Right renal pelvis (tissue), 4 donors: ENCODE results near the gene LIMK2. TPM values are rescaled to one million over a fixed set of nuclear protein-coding genes. Genes with fewer than 3 reads are reported as not detected.
"Not testable (repeated sequence)": the region's sequence is repeated elsewhere in the genome, so short reads cannot be mapped to it uniquely, and the experiment has no call there.

Experiments
- DNase-seq, 4 donors: peaks; one replicate each; pipeline ENCODE4 v3.0.0-alpha.2; 2013; ENCODE audit warnings: low read depth in 4 of 4, low spot score in 3 of 4, missing footprints in 1 of 4
- polyA plus RNA-seq, 4 donors: library from polyadenylated mRNA; unstranded; fragments of 120-200 nt; gene quantifications; one replicate each; pipeline ENCODE4 v1.2.1, GENCODE V29; 2013; ENCODE audit not compliant: insufficient read length in 4 of 4

Gene LIMK2
- polyA plus RNA-seq, 4 donors, result 52.5 to 57.4 (median 53.0) TPM

GRCh38 chr22:31241200-31241599 lies 29.1 kb downstream of the LIMK2 start:
- DNase-seq, result no peak

DNA sequence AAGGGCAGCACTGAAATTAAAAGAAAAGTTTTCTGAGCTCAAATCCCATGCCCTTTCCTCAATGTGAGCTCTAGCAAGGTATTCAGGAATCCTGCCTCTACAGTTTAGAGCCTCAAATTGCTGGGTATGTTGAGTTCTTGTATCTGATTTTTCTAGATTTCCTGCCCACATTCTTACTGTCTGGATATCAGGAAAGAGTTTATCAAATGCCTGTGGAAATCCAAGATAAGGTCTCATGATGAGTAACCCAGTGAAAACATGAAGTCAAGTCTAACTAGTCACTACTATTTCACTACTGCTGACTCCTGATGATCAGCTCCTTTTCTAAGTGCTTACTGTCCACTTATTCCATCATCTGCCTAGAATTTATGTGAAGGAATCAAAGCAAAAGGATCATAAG lies 29.8 kb downstream of the LIMK2 start:
- DNase-seq, result no peak

- DNase-seq, result no peak
These were observed 31.4 kb downstream of the LIMK2 start for GRCh38 chr22:31243339-31244045.

GRCh38 chr22:31244046-31244942 lies 32.2 kb downstream of the LIMK2 start:
- no peak for DNase-seq

DNA sequence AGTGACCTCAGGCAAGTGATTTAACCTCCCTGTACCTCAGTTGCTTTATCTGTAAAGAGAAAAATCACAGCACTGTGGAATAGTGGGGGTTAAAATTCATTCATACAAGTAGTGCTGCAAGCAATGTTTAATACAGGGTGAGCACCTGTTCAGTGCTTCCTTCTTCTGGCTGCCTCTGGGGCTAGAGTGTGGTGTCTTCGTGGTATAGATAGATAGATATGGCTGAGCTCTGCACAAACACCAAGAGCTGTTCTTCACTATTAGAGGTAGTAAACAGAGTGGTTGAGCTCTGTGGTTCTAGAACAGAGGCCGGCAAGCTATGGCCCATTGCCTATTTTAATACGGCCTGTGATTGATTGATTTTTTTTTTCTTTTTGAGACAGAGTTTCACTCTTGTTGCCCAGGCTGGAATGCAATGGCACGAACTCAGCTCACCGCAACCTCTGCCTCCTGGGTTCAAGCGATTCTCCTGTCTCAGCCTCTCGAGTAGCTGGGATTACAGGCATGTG lies 32.9 kb downstream of the LIMK2 start:
- DNase-seq, result no peak

DNA sequence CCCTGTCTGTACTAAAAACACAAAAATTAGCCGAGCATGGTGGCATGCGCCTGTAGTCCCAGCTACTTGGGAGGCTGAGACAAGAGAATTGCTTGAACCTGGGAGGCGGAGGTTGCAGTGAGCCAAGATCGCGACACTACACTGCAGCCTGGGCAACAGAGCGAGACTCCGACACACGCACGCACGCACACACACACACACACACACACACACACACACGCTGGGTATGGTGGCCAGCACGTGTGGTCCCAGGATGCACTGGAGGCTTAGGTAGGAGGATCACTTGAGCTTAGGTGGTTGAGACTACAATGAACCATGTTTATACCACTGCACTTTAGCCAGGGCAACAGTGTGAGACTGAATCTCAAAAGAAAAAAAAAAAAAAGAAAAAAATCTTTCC lies 33.9 kb downstream of the LIMK2 start:
- DNase-seq, result not testable (repeated sequence)

DNA sequence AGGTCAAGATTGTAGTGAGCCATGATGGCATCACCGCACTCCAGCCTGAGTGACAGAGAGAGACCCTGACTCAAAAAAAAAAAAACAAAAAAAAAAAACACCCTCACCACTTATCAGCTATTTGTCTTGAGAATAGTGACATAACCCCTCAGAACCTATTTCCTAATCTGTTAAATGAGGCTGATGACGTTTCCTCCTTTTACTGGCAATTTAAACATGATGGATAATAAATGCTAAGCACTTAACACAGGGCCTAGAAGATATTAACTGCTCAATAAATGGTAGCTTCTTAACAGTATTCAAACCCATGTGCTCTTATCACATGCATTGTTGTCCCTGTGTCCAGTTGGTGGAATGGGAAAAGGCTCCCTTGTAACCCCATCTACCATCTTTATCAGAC lies 34.6 kb downstream of the LIMK2 start:
- no peak for DNase-seq

DNA sequence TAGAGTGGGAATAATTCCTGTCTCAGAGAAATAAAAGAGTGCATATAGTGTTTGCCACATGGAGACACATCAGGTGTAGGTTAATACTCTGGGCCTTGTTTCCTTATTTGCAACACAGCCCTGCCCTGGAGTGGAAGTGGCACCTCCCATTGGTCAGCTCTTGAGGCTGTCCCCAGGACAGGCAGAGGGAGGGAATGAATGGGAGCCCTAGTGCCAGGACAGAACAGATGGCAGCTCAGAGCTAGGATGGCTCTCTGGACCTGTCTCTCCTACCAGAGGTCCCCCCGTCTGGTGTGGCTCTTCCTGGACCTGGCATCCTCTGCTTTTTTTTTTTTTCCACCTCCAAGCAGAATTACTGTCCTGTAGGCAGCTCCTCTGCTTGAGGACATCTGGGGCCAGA lies 35.6 kb downstream of the LIMK2 start:
- DNase-seq, result no peak

GRCh38 chr22:31248138-31248745 lies 36.1 kb downstream of the LIMK2 start:
- peak in 3 of 4 donors; percentile 55 to 80 (median 73) for DNase-seq

GRCh38 chr22:31248965-31249958 lies 37.2 kb downstream of the LIMK2 start:
- DNase-seq, result no peak

GRCh38 chr22:31250740-31251600 lies 38.9 kb downstream of the LIMK2 start:
- DNase-seq, result no peak

GRCh38 chr22:31253949-31254348 lies 41.9 kb downstream of the LIMK2 start:
- DNase-seq, result no peak

GRCh38 chr22:31259798-31260473 lies 47.8 kb downstream of the LIMK2 start:
- no peak for DNase-seq

GRCh38 chr22:31260474-31260856 lies 48.4 kb downstream of the LIMK2 start:
- DNase-seq, result no peak

- DNase-seq, result no peak
These were observed 50.4 kb downstream of the LIMK2 start for GRCh38 chr22:31262312-31263133.

DNA sequence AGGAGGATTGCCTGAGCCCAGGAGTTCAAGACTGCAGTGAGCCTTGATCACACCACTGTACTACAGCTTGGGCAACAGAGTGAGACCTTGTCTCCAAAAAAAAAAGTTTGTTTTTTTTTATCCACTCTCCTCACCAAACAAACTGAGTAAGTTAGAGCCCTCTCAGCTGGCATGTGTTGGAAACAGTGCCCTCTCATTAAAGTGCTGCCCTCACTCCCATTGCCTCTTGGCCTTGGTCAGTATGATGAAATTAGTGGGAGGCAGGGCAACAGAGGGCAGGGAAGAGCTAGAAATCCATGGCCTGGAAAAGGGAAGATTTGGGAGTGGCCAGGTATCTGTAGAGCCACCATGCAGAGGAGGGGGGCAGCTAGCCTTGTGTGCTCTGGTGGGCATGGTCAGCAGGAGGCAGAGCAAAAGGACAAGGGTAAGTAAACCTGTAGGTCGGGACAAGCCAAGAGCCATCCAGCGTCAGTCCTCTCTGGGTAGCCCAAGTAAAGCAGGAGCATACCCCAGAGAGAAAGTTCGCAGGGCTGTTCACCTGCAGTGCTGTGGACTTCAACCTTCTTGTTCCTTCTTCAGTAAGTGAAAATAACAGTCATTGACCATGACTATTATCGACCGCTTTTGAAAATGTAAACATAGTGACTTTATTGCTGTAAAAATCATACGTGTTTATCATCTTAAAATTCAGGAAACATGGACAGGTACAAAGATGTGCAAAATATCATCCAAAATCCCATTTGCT lies 52.0 kb downstream of the LIMK2 start:
- no peak for DNase-seq

- DNase-seq, result no peak
These were observed 56.2 kb downstream of the LIMK2 start for GRCh38 chr22:31268281-31268680.
